ENCODE results near the gene OR2T29.
"Not testable (repeated sequence)": the region's sequence is repeated elsewhere in the genome, so short reads cannot be mapped to it uniquely, and the experiment has no call there.

Gene OR2T29

GRCh38 chr1:248573856-248574255 is 11.3 kb upstream of the OR2T29 start:
- not testable (repeated sequence) for H3K36me3 ChIP-seq (ENCODE audit: insufficient read depth, low read length); H3K4me1 ChIP-seq (ENCODE audit: insufficient read depth, low read length); H3K9me3 ChIP-seq (ENCODE audit: low read length); H3K27me3 ChIP-seq (ENCODE audit: insufficient read depth, low read length); H2AFZ ChIP-seq (ENCODE audit: low read depth, low read length); H3K4me3 ChIP-seq (ENCODE audit: low read length)

GRCh38 chr1:248572049-248572448 is 9.5 kb upstream of the OR2T29 start:
- not testable (repeated sequence) for H3K4me1 ChIP-seq (ENCODE audit: insufficient read depth, low read length); H3K4me3 ChIP-seq (ENCODE audit: low read length); H3K9me3 ChIP-seq (ENCODE audit: low read length); H3K27me3 ChIP-seq (ENCODE audit: insufficient read depth, low read length); H3K36me3 ChIP-seq (ENCODE audit: insufficient read depth, low read length); H2AFZ ChIP-seq (ENCODE audit: low read depth, low read length)

- not testable (repeated sequence) for H3K4me1 ChIP-seq (ENCODE audit: insufficient read depth, low read length); H3K4me3 ChIP-seq (ENCODE audit: low read length); H3K27me3 ChIP-seq (ENCODE audit: insufficient read depth, low read length); H2AFZ ChIP-seq (ENCODE audit: low read depth, low read length); H3K9me3 ChIP-seq (ENCODE audit: low read length); H3K36me3 ChIP-seq (ENCODE audit: insufficient read depth, low read length)
Observed at GRCh38 chr1:248570811-248571210, 8.2 kb upstream of the OR2T29 start.

GRCh38 chr1:248569049-248569448 is 6.5 kb upstream of the OR2T29 start:
- not testable (repeated sequence) for H2AFZ ChIP-seq (ENCODE audit: low read depth, low read length); H3K27me3 ChIP-seq (ENCODE audit: insufficient read depth, low read length); H3K36me3 ChIP-seq (ENCODE audit: insufficient read depth, low read length); H3K4me3 ChIP-seq (ENCODE audit: low read length); H3K9me3 ChIP-seq (ENCODE audit: low read length); H3K4me1 ChIP-seq (ENCODE audit: insufficient read depth, low read length)

- not testable (repeated sequence) for H3K4me1 ChIP-seq (ENCODE audit: insufficient read depth, low read length); H3K4me3 ChIP-seq (ENCODE audit: low read length); H3K36me3 ChIP-seq (ENCODE audit: insufficient read depth, low read length); H2AFZ ChIP-seq (ENCODE audit: low read depth, low read length); H3K27me3 ChIP-seq (ENCODE audit: insufficient read depth, low read length); H3K9me3 ChIP-seq (ENCODE audit: low read length)
Observed at GRCh38 chr1:248565530-248566373, 3.2 kb upstream of the OR2T29 start.

GRCh38 chr1:248551027-248551426 is 11.5 kb downstream of the OR2T29 start:
- H3K36me3 ChIP-seq (ENCODE audit: insufficient read depth, low read length); H3K27me3 ChIP-seq (ENCODE audit: insufficient read depth, low read length); H3K4me3 ChIP-seq (ENCODE audit: low read length); H3K9me3 ChIP-seq (ENCODE audit: low read length); H2AFZ ChIP-seq (ENCODE audit: low read depth, low read length); H3K4me1 ChIP-seq (ENCODE audit: insufficient read depth, low read length): not testable (repeated sequence)

- not testable (repeated sequence) for H3K4me3 ChIP-seq (ENCODE audit: low read length); H3K36me3 ChIP-seq (ENCODE audit: insufficient read depth, low read length); H3K9me3 ChIP-seq (ENCODE audit: low read length); H2AFZ ChIP-seq (ENCODE audit: low read depth, low read length); H3K4me1 ChIP-seq (ENCODE audit: insufficient read depth, low read length); H3K27me3 ChIP-seq (ENCODE audit: insufficient read depth, low read length)
Observed at GRCh38 chr1:248547383-248547782, 15.2 kb downstream of the OR2T29 start.

- H3K4me1 ChIP-seq (ENCODE audit: insufficient read depth, low read length); H3K9me3 ChIP-seq (ENCODE audit: low read length); H2AFZ ChIP-seq (ENCODE audit: low read depth, low read length); H3K27me3 ChIP-seq (ENCODE audit: insufficient read depth, low read length); H3K36me3 ChIP-seq (ENCODE audit: insufficient read depth, low read length); H3K4me3 ChIP-seq (ENCODE audit: low read length): not testable (repeated sequence)
Observed at GRCh38 chr1:248537449-248537848, 25.1 kb downstream of the OR2T29 start.

- no peaks in the 10 kb centered on the region for H3K9me3 ChIP-seq (ENCODE audit: low read length)
Observed at GRCh38 chr1:248521856-248522255, 40.7 kb downstream of the OR2T29 start.

GRCh38 chr1:248510217-248510616 is 52.4 kb downstream of the OR2T29 start:
- not testable (repeated sequence) for H3K4me3 ChIP-seq (ENCODE audit: low read length); H3K4me1 ChIP-seq (ENCODE audit: insufficient read depth, low read length); H2AFZ ChIP-seq (ENCODE audit: low read depth, low read length); H3K36me3 ChIP-seq (ENCODE audit: insufficient read depth, low read length); H3K9me3 ChIP-seq (ENCODE audit: low read length); H3K27me3 ChIP-seq (ENCODE audit: insufficient read depth, low read length)

More at GRCh38 chr1:248521856-248522255, 40.7 kb downstream of the OR2T29 start:
- Histone ChIP-seq H3K36me3 (ENCODE audit: insufficient read depth, low read length) (no peaks in the 10 kb centered on the region), H3K27me3 (ENCODE audit: insufficient read depth, low read length) (no peaks in the 10 kb centered on the region), H3K4me3 (ENCODE audit: low read length) (no peak overlapping the region), H2AFZ (ENCODE audit: low read depth, low read length) (no peak overlapping the region), H3K4me1 (ENCODE audit: insufficient read depth, low read length) (no peaks in the 10 kb centered on the region)

GRCh38 chr1:248507773-248508172 is 54.8 kb downstream of the OR2T29 start, which contains the start of gene OR2G6:
TSS of gene OR2G6 (plus strand) at chr1:248508073. CDS start at chr1:248521647, 13,574 bp downstream.
- H3K36me3 ChIP-seq (ENCODE audit: insufficient read depth, low read length); H3K27me3 ChIP-seq (ENCODE audit: insufficient read depth, low read length); H3K9me3 ChIP-seq (ENCODE audit: low read length): not testable (repeated sequence)

More at GRCh38 chr1:248507773-248508172, 54.8 kb downstream of the OR2T29 start, which contains the start of gene OR2G6:
- H3K4me1 ChIP-seq (ENCODE audit: insufficient read depth, low read length); H2AFZ ChIP-seq (ENCODE audit: low read depth, low read length); H3K4me3 ChIP-seq (ENCODE audit: low read length): not testable (repeated sequence)
